ENCODE results near the gene IQGAP2.

DNA sequence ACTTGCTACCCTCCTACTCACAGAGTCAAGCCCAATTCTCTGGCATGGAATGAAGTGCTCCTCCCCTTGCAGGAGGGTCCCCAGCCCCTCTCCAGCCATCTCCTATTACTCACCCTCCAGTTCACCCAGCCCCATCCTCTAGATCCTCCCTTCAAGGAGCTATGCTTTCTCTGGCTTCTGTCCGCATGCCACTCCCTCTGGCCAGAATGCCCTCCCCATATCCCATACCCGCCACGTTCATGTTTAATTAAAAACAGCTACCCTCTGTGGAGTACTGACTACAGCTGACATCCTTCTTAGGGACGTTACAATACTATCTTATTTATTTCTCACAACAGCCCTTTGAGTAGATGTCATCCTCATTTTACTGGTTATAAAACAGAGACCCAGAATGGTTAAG, 315.8 kb downstream of the IQGAP2 start:
- TF ChIP-seq GATA2 (IDR thresholded peaks at IDR 0.05; ENCODE audit: low read depth, low read length) (no peak), GATA3 (IDR thresholded peaks at IDR 0.05; ENCODE audit: low read depth, low read length) (no peak)

Measured in SH-SY5Y (cell line).